ENCODE data around the gene RAB11FIP3. TPM values are rescaled to one million over a fixed set of nuclear protein-coding genes. Genes with fewer than 3 reads are reported as not detected.
A peak's percentile ranks its signal among the peaks of the same experiment; 100 is the strongest.

RAB11FIP3 gene
- total RNA-seq, 1 donor from 2014 or later = 44.1 TPM

GRCh38 chr16:534135-534534, 108.7 kb downstream of the RAB11FIP3 start:
- Histone ChIP-seq H3K4me1 (peaks cover 11% of the 10 kb centered on the region), H3K27ac (no peak overlapping the region), H3K36me3 (no peaks in the 10 kb centered on the region), H3K4me3 (no peak overlapping the region), H3K27me3 (no peaks in the 10 kb centered on the region), H3K9me3 (no peaks in the 10 kb centered on the region)
- DNase-seq = no peak
- intact Hi-C loops (cut with DNase I) = no loop called here
- no peak for ATAC-seq
- no peak for TF ChIP-seq CTCF (IDR thresholded peaks at IDR 0.05)

- no peak for DNase-seq
- intact Hi-C loops (cut with DNase I) = no loop called here
- no peaks in the 10 kb centered on the region for H3K9me3 ChIP-seq
- no peak for TF ChIP-seq CTCF (IDR thresholded peaks at IDR 0.05)
- no peak overlapping the region for H3K27ac ChIP-seq
- peak; percentile 2 for ATAC-seq
- H3K27me3 ChIP-seq = no peaks in the 10 kb centered on the region
- H3K4me1 ChIP-seq = peaks cover 3% of the 10 kb centered on the region
- no peaks in the 10 kb centered on the region for H3K36me3 ChIP-seq
- H3K4me3 ChIP-seq = no peak overlapping the region
Measured at GRCh38 chr16:534856-535445, 109.5 kb downstream of the RAB11FIP3 start.

- ATAC-seq = peak; percentile 58
- no peaks in the 10 kb centered on the region for H3K36me3 ChIP-seq
- TF ChIP-seq CTCF (IDR thresholded peaks at IDR 0.05) = no peak
- no peak overlapping the region for H3K4me3 ChIP-seq
- H3K4me1 ChIP-seq = no peaks in the 10 kb centered on the region
- no peaks in the 10 kb centered on the region for H3K27me3 ChIP-seq
- H3K27ac ChIP-seq = no peak overlapping the region
- no peaks in the 10 kb centered on the region for H3K9me3 ChIP-seq
- intact Hi-C loops (cut with DNase I) = no loop called here
- no peak for DNase-seq
Measured at GRCh38 chr16:535446-536405, 110.3 kb downstream of the RAB11FIP3 start.

- no peak for TF ChIP-seq CTCF (IDR thresholded peaks at IDR 0.05)
- DNase-seq = no peak
- H3K4me3 ChIP-seq = no peak overlapping the region
- H3K27ac ChIP-seq = no peak overlapping the region
- H3K9me3 ChIP-seq = no peaks in the 10 kb centered on the region
- H3K36me3 ChIP-seq = no peaks in the 10 kb centered on the region
- ATAC-seq = no peak
- intact Hi-C loops (cut with DNase I) = no loop called here
- no peaks in the 10 kb centered on the region for H3K27me3 ChIP-seq
- H3K4me1 ChIP-seq = no peaks in the 10 kb centered on the region
Measured at GRCh38 chr16:536746-537145, 111.3 kb downstream of the RAB11FIP3 start.

- Histone ChIP-seq H3K4me3 (no peak overlapping the region), H3K36me3 (no peaks in the 10 kb centered on the region), H3K4me1 (no peaks in the 10 kb centered on the region), H3K27ac (no peak overlapping the region), H3K27me3 (no peaks in the 10 kb centered on the region), H3K9me3 (no peaks in the 10 kb centered on the region)
- ATAC-seq = no peak
- TF ChIP-seq CTCF (IDR thresholded peaks at IDR 0.05) = no peak
- intact Hi-C loops (cut with DNase I) = no loop called here
- no peak for DNase-seq
Measured at GRCh38 chr16:537415-538335, 112.2 kb downstream of the RAB11FIP3 start.

All from upper lobe of right lung (tissue), 1 donor.